ENCODE measurements around the gene DUXB.

DUXB gene

GRCh38 chr16:75676909-75677308 is 24.4 kb downstream of the DUXB start, which contains the start of gene CPHXL2:
TSS of gene CPHXL2 (minus strand) at chr16:75677009. CDS start at chr16:75676999, 10 bp downstream.
- intact Hi-C loops (cut with DNase I): no loop called here

GRCh38 chr16:75667503-75667902 is 33.8 kb downstream of the DUXB start:
- DNase-seq: peak in 1 of 42 donors; percentile 20
- intact Hi-C loops (cut with DNase I): no loop called here

More at GRCh38 chr16:75676909-75677308, 24.4 kb downstream of the DUXB start, which contains the start of gene CPHXL2:
- no peak for DNase-seq

DNA sequence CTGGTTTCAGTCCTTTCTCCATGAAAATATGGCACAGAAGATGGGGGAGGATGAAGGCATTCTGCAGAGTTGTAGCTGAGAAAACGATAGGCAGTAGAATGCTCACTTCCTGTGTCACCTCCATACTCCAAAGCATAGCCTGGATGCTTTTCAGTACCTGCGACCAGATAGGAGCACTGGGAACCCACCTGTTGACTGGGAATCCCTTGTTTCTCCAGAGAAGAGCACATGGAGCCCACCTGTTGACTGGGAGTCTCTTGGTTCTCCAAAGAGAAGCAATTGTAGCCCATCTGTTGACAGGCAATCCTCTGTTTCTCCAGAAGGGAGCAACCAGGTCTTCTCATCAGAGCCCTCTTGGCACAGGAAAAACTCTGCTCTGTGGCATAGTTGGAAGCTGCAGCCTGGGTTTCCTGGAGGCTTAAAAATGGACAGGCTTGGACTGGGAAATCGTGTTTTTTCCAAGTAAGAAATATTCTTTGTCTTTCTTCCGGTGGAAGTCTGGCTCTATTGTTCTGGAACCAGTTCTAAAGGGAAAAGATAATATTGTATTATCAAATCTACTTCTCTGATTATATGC is 40.4 kb downstream of the DUXB start:
- DNase-seq: peak in 8 of 42 donors; percentile 17 to 46 (median 22)
- intact Hi-C loops (cut with DNase I): no loop called here

- intact Hi-C loops (cut with DNase I): no loop called here
- peak in 40 of 42 donors; percentile 10 to 81 (median 61) for DNase-seq
Measured at GRCh38 chr16:75660321-75660720, 40.9 kb downstream of the DUXB start.

DNA sequence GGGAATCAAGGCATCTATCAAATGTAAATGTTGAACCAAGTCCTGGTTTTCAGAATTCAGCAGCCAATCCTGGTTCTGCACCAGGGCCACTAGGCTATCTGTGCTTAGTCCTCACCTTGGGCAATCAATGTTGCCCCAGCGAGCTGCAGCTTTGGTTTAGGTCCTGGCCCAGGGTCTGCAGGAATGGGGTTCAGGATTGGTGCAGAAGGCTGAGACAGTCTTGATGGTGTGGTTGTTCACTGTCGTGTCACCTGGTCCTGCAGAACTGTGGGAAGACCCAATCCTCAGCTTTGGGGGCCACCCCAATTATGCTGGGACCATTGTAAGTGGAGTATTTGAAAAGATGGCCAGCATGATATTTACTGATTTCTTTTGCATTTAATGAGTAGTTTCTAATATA is 43.1 kb downstream of the DUXB start:
- DNase-seq: no peak
- intact Hi-C loops (cut with DNase I): no loop called here

DNA sequence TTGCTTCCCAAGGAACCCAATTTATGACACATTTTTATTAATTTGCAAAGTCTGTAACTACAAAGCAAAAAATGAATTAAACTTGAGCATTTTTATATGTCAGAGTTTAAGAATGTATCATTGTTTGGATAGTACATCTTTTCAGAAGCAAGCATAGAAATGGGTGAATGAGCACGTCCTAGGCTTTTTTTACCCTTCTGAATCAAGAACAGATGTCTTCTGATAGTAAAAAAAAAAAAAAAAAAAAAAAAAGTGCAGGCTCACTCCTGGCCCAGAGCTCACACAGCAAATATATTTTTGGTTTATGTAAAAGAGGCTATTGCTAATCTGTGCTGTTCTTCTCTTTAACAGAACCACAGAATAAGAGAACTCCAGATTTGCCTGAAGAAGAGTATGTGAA is 47.3 kb downstream of the DUXB start:
- intact Hi-C loops (cut with DNase I): no loop called here
- no peak for DNase-seq

- intact Hi-C loops (cut with DNase I): no loop called here
- peak; percentile 79 to 96 (median 89) for DNase-seq
Measured at GRCh38 chr16:75648265-75649076, 52.8 kb downstream of the DUXB start.

DNA sequence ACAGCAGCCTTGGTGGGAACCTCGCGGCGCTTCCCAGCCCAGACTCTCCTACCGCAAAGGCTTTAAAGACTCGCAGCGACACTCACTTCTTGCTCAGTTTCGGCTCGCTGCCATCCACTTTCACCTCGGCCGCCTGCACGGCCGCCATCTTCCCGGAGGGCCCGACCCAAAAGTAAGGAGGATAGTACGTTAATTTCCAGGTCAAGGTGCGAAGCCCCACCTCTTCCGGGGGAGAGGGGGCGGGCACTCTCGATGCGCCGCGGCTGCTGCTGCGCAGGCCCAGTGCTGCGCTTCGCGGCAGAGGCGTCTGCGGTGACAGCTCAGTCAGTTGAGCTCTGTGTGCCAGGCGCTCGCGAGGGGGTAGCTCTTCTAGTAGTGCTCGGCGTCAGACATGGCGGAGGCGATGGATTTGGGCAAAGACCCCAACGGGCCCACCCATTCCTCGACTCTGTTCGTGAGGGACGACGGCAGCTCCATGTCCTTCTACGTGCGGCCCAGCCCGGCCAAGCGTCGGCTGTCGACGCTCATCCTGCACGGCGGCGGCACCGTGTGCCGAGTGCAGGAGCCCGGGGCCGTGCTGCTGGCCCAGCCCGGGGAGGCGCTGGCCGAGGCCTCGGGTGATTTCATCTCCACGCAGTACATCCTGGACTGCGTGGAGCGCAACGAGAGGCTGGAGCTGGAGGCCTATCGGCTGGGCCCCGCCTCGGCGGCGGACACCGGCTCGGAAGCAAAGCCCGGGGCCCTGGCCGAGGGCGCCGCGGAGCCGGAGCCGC is 53.6 kb downstream of the DUXB start, which contains the start of the genes KARS1 and TERF2IP:
Gene KARS1 (minus strand): TSS at position 174 of the 773 bp plus-strand sequence. CDS start 26 bp downstream, at position 148.
Gene TERF2IP (plus strand): TSS at position 282 of the 773 bp plus-strand sequence. CDS start 110 bp downstream, at position 392.
- intact Hi-C loops (cut with DNase I): no loop called here
- peak; percentile 87 to 98 (median 95) for DNase-seq

DNA sequence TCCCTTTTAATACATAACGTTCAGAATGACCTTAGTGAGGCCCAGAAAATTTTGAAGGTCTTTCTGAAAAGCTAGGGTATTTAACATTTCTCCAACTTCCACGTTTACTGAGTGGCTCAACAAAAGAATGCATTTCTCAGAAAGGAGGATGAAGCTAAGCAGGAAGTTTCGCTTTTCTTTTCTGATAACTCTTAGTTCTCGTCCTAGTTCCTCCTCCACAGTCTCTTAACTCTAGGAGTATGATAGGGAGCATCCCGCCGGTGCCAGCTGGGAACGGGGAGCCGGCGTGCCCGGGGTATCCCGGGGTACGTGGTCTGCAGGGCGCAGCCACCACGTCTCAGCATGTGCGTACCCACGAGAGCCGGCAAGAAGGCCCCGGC is 54.2 kb downstream of the DUXB start:
- DNase-seq: no peak
- intact Hi-C loops (cut with DNase I): no loop called here

DNA sequence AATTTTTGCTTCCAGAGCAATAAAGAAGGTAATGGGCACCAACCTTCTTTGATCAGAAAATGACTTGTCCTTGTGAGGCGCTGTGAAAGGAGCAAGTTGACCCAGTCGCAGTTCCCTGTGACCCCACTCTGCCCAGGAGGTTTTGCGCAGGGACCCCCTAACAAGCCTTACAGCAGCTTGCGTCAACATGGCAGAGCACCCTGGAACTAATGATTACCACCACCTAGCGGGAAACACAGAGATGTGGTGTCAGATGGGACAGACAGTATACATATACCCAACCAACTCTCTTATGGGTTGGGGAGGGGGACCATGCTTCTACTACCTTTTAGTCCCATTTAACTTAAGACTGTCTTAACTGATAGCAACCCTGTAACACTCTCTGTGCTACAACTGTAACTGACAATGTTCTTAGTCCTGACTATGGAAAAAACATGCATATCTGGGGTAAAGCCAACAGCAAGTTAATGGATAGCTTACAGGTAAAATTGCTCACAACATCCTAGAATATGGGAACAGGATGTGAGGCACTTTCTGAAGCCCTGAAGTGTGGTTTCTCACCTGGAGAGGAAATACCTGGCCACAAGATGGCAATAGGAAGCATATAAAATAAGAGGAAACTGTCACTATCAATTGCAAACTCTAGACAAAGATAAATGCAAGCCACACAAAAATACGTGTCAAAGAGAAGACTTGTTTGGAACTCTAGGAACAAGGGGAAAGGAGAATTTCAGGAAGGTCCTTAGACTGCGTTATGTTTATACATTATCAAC is 56.8 kb downstream of the DUXB start:
- no peak for DNase-seq
- intact Hi-C loops (cut with DNase I): no loop called here

All from head of caudate nucleus (tissue), 42 donors.